ENCODE measurements around the gene NOPCHAP1.
A peak's percentile ranks its signal among the peaks of the same experiment; 100 is the strongest.

The NOPCHAP1 gene

GRCh38 chr12:105018012-105018411 is 31.9 kb downstream of the NOPCHAP1 start:
- DNase-seq (ENCODE audit: low read depth), result peak; percentile 53
- no peak overlapping the region for H3K4me3 ChIP-seq (ENCODE audit: low read length)
- no peak for TF ChIP-seq CTCF (IDR thresholded peaks at IDR 0.05; ENCODE audit: insufficient read depth, low read depth, low read length, missing control alignments)

- TF ChIP-seq CTCF (IDR thresholded peaks at IDR 0.05; ENCODE audit: insufficient read depth, low read depth, low read length, missing control alignments), result no peak
- no peak for DNase-seq (ENCODE audit: low read depth)
Observed at GRCh38 chr12:105018776-105019175, 32.7 kb downstream of the NOPCHAP1 start.

GRCh38 chr12:105020241-105020962 is 34.3 kb downstream of the NOPCHAP1 start:
- no peak overlapping the region for H3K4me3 ChIP-seq (ENCODE audit: low read length)
- DNase-seq (ENCODE audit: low read depth), result peak; percentile 56
- TF ChIP-seq CTCF (IDR thresholded peaks at IDR 0.05; ENCODE audit: insufficient read depth, low read depth, low read length, missing control alignments), result no peak

More at GRCh38 chr12:105018776-105019175, 32.7 kb downstream of the NOPCHAP1 start:
- no peak overlapping the region for H3K4me3 ChIP-seq (ENCODE audit: low read length)

GRCh38 chr12:105024928-105025327 is 38.8 kb downstream of the NOPCHAP1 start:
- no peak overlapping the region for H3K4me3 ChIP-seq (ENCODE audit: low read length)
- TF ChIP-seq CTCF (IDR thresholded peaks at IDR 0.05; ENCODE audit: insufficient read depth, low read depth, low read length, missing control alignments), result no peak
- no peak for DNase-seq (ENCODE audit: low read depth)

- TF ChIP-seq CTCF (IDR thresholded peaks at IDR 0.05; ENCODE audit: insufficient read depth, low read depth, low read length, missing control alignments), result no peak
- no peak for DNase-seq (ENCODE audit: low read depth)
- no peak overlapping the region for H3K4me3 ChIP-seq (ENCODE audit: low read length)
Observed at GRCh38 chr12:105025890-105026289, 39.8 kb downstream of the NOPCHAP1 start.

GRCh38 chr12:105026411-105026810 is 40.3 kb downstream of the NOPCHAP1 start:
- TF ChIP-seq CTCF (IDR thresholded peaks at IDR 0.05; ENCODE audit: insufficient read depth, low read depth, low read length, missing control alignments), result no peak
- H3K4me3 ChIP-seq (ENCODE audit: low read length), result no peak overlapping the region
- DNase-seq (ENCODE audit: low read depth), result no peak
